ENCODE measurements around the gene UBR2. TPM values are rescaled to one million over a fixed set of nuclear protein-coding genes. Genes with fewer than 3 reads are reported as not detected.

The UBR2 gene
- total and polyA plus RNA-seq, 4 donors, result 20.3 to 39.7 (median 27.1) TPM

GRCh38 chr6:42709871-42710270 lies 146.0 kb downstream of the UBR2 start:
- Histone ChIP-seq H3K27me3 (ENCODE audit: control insufficient read depth, insufficient read depth, low read length) (no peaks in the 10 kb centered on the region), H3K4me1 (ENCODE audit: control insufficient read depth, insufficient read depth, low read length) (peaks cover 9% of the 10 kb centered on the region), H3K27ac (ENCODE audit: low read depth, low read length) (no peak overlapping the region), H3K9me3 (ENCODE audit: control insufficient read depth, insufficient read depth, low read length) (no peaks in the 10 kb centered on the region), H3K36me3 (ENCODE audit: control insufficient read depth, insufficient read depth, low read length) (no peaks in the 10 kb centered on the region), H3K4me3 (ENCODE audit: low read depth, low read length) (no peak overlapping the region)
- 95% methylated on average over 6 of the region's 6 CpGs for WGBS (ENCODE audit: insufficient coverage)
- DNase-seq (ENCODE audit: low read depth in 4 of 6, low spot score in 6 of 6), result no peak

- Histone ChIP-seq H3K4me3 (ENCODE audit: low read depth, low read length) (no peak overlapping the region), H3K4me1 (ENCODE audit: control insufficient read depth, insufficient read depth, low read length) (peaks cover 9% of the 10 kb centered on the region), H3K27ac (ENCODE audit: low read depth, low read length) (no peak overlapping the region), H3K36me3 (ENCODE audit: control insufficient read depth, insufficient read depth, low read length) (no peaks in the 10 kb centered on the region), H3K27me3 (ENCODE audit: control insufficient read depth, insufficient read depth, low read length) (no peaks in the 10 kb centered on the region), H3K9me3 (ENCODE audit: control insufficient read depth, insufficient read depth, low read length) (no peaks in the 10 kb centered on the region)
- DNase-seq (ENCODE audit: low read depth in 4 of 6, low spot score in 6 of 6), result peak in 1 of 6 donors; percentile 19
- 6% methylated on average over 1 of the region's 9 CpGs for WGBS (ENCODE audit: insufficient coverage)
Observed at GRCh38 chr6:42710316-42710715, 146.5 kb downstream of the UBR2 start.

- WGBS (ENCODE audit: insufficient coverage), result 100% methylated on average over 3 of the region's 5 CpGs
- H3K36me3 ChIP-seq (ENCODE audit: control insufficient read depth, insufficient read depth, low read length), result no peaks in the 10 kb centered on the region
- DNase-seq (ENCODE audit: low read depth in 4 of 6, low spot score in 6 of 6), result no peak
- no peaks in the 10 kb centered on the region for H3K27me3 ChIP-seq (ENCODE audit: control insufficient read depth, insufficient read depth, low read length)
- H3K27ac ChIP-seq (ENCODE audit: low read depth, low read length), result no peak overlapping the region
- H3K4me1 ChIP-seq (ENCODE audit: control insufficient read depth, insufficient read depth, low read length), result peaks cover 9% of the 10 kb centered on the region
- H3K9me3 ChIP-seq (ENCODE audit: control insufficient read depth, insufficient read depth, low read length), result no peaks in the 10 kb centered on the region
- H3K4me3 ChIP-seq (ENCODE audit: low read depth, low read length), result no peak overlapping the region
Observed at GRCh38 chr6:42711930-42712329, 148.1 kb downstream of the UBR2 start.

- no peaks in the 10 kb centered on the region for H3K9me3 ChIP-seq (ENCODE audit: control insufficient read depth, insufficient read depth, low read length)
- H3K27me3 ChIP-seq (ENCODE audit: control insufficient read depth, insufficient read depth, low read length), result no peaks in the 10 kb centered on the region
- no CpG with 5 or more reads among the region's 4 CpGs for WGBS (ENCODE audit: insufficient coverage)
- H3K36me3 ChIP-seq (ENCODE audit: control insufficient read depth, insufficient read depth, low read length), result no peaks in the 10 kb centered on the region
- no peak overlapping the region for H3K27ac ChIP-seq (ENCODE audit: low read depth, low read length)
- DNase-seq (ENCODE audit: low read depth in 4 of 6, low spot score in 6 of 6), result no peak
- peaks cover 9% of the 10 kb centered on the region for H3K4me1 ChIP-seq (ENCODE audit: control insufficient read depth, insufficient read depth, low read length)
- no peak overlapping the region for H3K4me3 ChIP-seq (ENCODE audit: low read depth, low read length)
Observed at GRCh38 chr6:42714098-42714761, 150.4 kb downstream of the UBR2 start.

GRCh38 chr6:42715871-42716270 lies 152.0 kb downstream of the UBR2 start:
- H3K4me3 ChIP-seq (ENCODE audit: low read depth, low read length), result no peak overlapping the region
- H3K27me3 ChIP-seq (ENCODE audit: control insufficient read depth, insufficient read depth, low read length), result no peaks in the 10 kb centered on the region
- no peaks in the 10 kb centered on the region for H3K9me3 ChIP-seq (ENCODE audit: control insufficient read depth, insufficient read depth, low read length)
- no peak overlapping the region for H3K27ac ChIP-seq (ENCODE audit: low read depth, low read length)
- no peaks in the 10 kb centered on the region for H3K36me3 ChIP-seq (ENCODE audit: control insufficient read depth, insufficient read depth, low read length)
- DNase-seq (ENCODE audit: low read depth in 4 of 6, low spot score in 6 of 6), result no peak
- H3K4me1 ChIP-seq (ENCODE audit: control insufficient read depth, insufficient read depth, low read length), result no peaks in the 10 kb centered on the region
- 84% methylated on average over 2 of the region's 4 CpGs for WGBS (ENCODE audit: insufficient coverage)

- H3K27ac ChIP-seq (ENCODE audit: low read depth, low read length), result no peak overlapping the region
- peaks cover 5% of the 10 kb centered on the region for H3K36me3 ChIP-seq (ENCODE audit: control insufficient read depth, insufficient read depth, low read length)
- H3K9me3 ChIP-seq (ENCODE audit: control insufficient read depth, insufficient read depth, low read length), result no peaks in the 10 kb centered on the region
- whole genome bisulfite sequencing (ENCODE audit: insufficient coverage), result 81% methylated on average over 6 of the region's 8 CpGs
- no peak for DNase-seq (ENCODE audit: low read depth in 4 of 6, low spot score in 6 of 6)
- no peaks in the 10 kb centered on the region for H3K4me1 ChIP-seq (ENCODE audit: control insufficient read depth, insufficient read depth, low read length)
- H3K27me3 ChIP-seq (ENCODE audit: control insufficient read depth, insufficient read depth, low read length), result no peaks in the 10 kb centered on the region
- H3K4me3 ChIP-seq (ENCODE audit: low read depth, low read length), result no peak overlapping the region
Observed at GRCh38 chr6:42720739-42721138, 156.9 kb downstream of the UBR2 start.

GRCh38 chr6:42722497-42722896 lies 158.7 kb downstream of the UBR2 start, which contains the start of gene PRPH2:
Gene PRPH2 (minus strand): TSS chr6:42722597. CDS start chr6:42722334, 263 bp downstream.
- Histone ChIP-seq H3K4me1 (ENCODE audit: control insufficient read depth, insufficient read depth, low read length) (peaks cover 5% of the 10 kb centered on the region), H3K9me3 (ENCODE audit: control insufficient read depth, insufficient read depth, low read length) (no peaks in the 10 kb centered on the region), H3K4me3 (ENCODE audit: low read depth, low read length) (no peak within 1 kb of the TSS), H3K27me3 (ENCODE audit: control insufficient read depth, insufficient read depth, low read length) (no peaks in the 10 kb centered on the region), H3K27ac (ENCODE audit: low read depth, low read length) (no peak within 1 kb of the TSS), H3K36me3 (ENCODE audit: control insufficient read depth, insufficient read depth, low read length) (peaks cover 5% of the 10 kb centered on the region)
- 92% methylated on average over 5 of the region's 6 CpGs for WGBS (ENCODE audit: insufficient coverage)
- DNase-seq (ENCODE audit: low read depth in 4 of 6, low spot score in 6 of 6), result no peak

GRCh38 chr6:42724825-42725224 lies 161.0 kb downstream of the UBR2 start:
- Histone ChIP-seq H3K9me3 (ENCODE audit: control insufficient read depth, insufficient read depth, low read length) (no peaks in the 10 kb centered on the region), H3K36me3 (ENCODE audit: control insufficient read depth, insufficient read depth, low read length) (peaks cover 5% of the 10 kb centered on the region), H3K4me3 (ENCODE audit: low read depth, low read length) (no peak overlapping the region), H3K27ac (ENCODE audit: low read depth, low read length) (no peak overlapping the region), H3K4me1 (ENCODE audit: control insufficient read depth, insufficient read depth, low read length) (peaks cover 6% of the 10 kb centered on the region), H3K27me3 (ENCODE audit: control insufficient read depth, insufficient read depth, low read length) (no peaks in the 10 kb centered on the region)
- DNase-seq (ENCODE audit: low read depth in 4 of 6, low spot score in 6 of 6), result no peak

- no peak overlapping the region for H3K4me3 ChIP-seq (ENCODE audit: low read depth, low read length)
- peaks cover 6% of the 10 kb centered on the region for H3K4me1 ChIP-seq (ENCODE audit: control insufficient read depth, insufficient read depth, low read length)
- no peaks in the 10 kb centered on the region for H3K9me3 ChIP-seq (ENCODE audit: control insufficient read depth, insufficient read depth, low read length)
- H3K36me3 ChIP-seq (ENCODE audit: control insufficient read depth, insufficient read depth, low read length), result peaks cover 5% of the 10 kb centered on the region
- H3K27ac ChIP-seq (ENCODE audit: low read depth, low read length), result no peak overlapping the region
- DNase-seq (ENCODE audit: low read depth in 4 of 6, low spot score in 6 of 6), result no peak
- no peaks in the 10 kb centered on the region for H3K27me3 ChIP-seq (ENCODE audit: control insufficient read depth, insufficient read depth, low read length)
Observed at GRCh38 chr6:42726026-42726425, 162.2 kb downstream of the UBR2 start.

- no CpG with 5 or more reads among the region's 14 CpGs for WGBS (ENCODE audit: insufficient coverage)
- DNase-seq (ENCODE audit: low read depth in 4 of 6, low spot score in 6 of 6), result peak in 4 of 6 donors; percentile 69 to 97 (median 82)
- H3K27ac ChIP-seq (ENCODE audit: low read depth, low read length), result peak overlapping the region; percentile 89
- peak overlapping the region; percentile 60 for H3K4me3 ChIP-seq (ENCODE audit: low read depth, low read length)
- H3K9me3 ChIP-seq (ENCODE audit: control insufficient read depth, insufficient read depth, low read length), result no peaks in the 10 kb centered on the region
- peaks cover 5% of the 10 kb centered on the region for H3K36me3 ChIP-seq (ENCODE audit: control insufficient read depth, insufficient read depth, low read length)
- no peaks in the 10 kb centered on the region for H3K27me3 ChIP-seq (ENCODE audit: control insufficient read depth, insufficient read depth, low read length)
- peaks cover 6% of the 10 kb centered on the region for H3K4me1 ChIP-seq (ENCODE audit: control insufficient read depth, insufficient read depth, low read length)
Observed at GRCh38 chr6:42726485-42727086, 162.8 kb downstream of the UBR2 start.

Measured in spinal cord (tissue), 10 donors.